Astrocyte (in vitro differentiated cells and primary cell): ENCODE measurements around the gene MYH15.

Experiments used
- EZH2 ChIP-seq: IDR thresholded peaks from 2 replicates; pipeline ENCODE4 v1.6.1; 2012; ENCODE audit warnings: mild to moderate bottlenecking, low read length, inconsistent platforms; ENCODE audit not compliant: insufficient read depth
- TF ChIP-seq, protein P1 (sequence below): IDR thresholded peaks from 2 replicates; pipeline ENCODE4 v1.5.1; 2011; ENCODE audit warnings: low read depth, mild to moderate bottlenecking, inconsistent platforms, low read length, moderate library complexity; ENCODE audit not compliant: insufficient read depth

DNA sequence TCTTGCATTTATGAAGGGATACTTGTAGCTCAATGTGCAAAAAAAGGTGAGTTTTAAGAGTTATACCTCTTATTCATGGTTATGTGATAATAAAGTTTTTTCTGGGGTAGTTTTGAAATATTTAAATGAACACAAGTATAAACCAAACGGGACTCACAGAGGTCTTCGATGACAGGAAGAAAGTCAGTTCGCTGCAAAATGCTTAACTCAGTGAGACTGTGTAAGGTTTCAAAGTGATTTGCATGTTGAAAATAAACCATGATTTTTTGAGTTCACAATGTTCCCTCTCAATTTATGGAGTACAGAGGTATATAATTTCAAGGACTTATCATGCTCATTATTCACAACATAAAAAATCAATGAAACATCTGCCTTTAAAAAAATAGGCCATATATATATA, 36.3 kb upstream of the MYH15 start:
- TF ChIP-seq, protein P1, sequence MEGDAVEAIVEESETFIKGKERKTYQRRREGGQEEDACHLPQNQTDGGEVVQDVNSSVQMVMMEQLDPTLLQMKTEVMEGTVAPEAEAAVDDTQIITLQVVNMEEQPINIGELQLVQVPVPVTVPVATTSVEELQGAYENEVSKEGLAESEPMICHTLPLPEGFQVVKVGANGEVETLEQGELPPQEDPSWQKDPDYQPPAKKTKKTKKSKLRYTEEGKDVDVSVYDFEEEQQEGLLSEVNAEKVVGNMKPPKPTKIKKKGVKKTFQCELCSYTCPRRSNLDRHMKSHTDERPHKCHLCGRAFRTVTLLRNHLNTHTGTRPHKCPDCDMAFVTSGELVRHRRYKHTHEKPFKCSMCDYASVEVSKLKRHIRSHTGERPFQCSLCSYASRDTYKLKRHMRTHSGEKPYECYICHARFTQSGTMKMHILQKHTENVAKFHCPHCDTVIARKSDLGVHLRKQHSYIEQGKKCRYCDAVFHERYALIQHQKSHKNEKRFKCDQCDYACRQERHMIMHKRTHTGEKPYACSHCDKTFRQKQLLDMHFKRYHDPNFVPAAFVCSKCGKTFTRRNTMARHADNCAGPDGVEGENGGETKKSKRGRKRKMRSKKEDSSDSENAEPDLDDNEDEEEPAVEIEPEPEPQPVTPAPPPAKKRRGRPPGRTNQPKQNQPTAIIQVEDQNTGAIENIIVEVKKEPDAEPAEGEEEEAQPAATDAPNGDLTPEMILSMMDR = no peak
- TF ChIP-seq EZH2 = no peak
